Measurements from ENCODE around the gene SULT1A1.
"Not testable (repeated sequence)": the region's sequence is repeated elsewhere in the genome, so short reads cannot be mapped to it uniquely, and the experiment has no call there.

- not testable (repeated sequence) for TF ChIP-seq CTCF (IDR thresholded peaks at IDR 0.05; ENCODE audit: low read depth, low read length, missing input control); YY1 (IDR thresholded peaks at IDR 0.05); ATF3 (IDR thresholded peaks at IDR 0.05); HNF4G (IDR thresholded peaks at IDR 0.05); ZBTB33 (IDR thresholded peaks at IDR 0.05); JUND (IDR thresholded peaks at IDR 0.05); EGR1 (IDR thresholded peaks at IDR 0.05; ENCODE audit: low read depth in 2 of 2); MAX (IDR thresholded peaks at IDR 0.05); REST (IDR thresholded peaks at IDR 0.05); FOXA1 (IDR thresholded peaks at IDR 0.05)
Observed at GRCh38 chr16:28595451-28595850, 14.4 kb downstream of the SULT1A1 start.
